ENCODE data around the gene AXL. TPM values are rescaled to one million over a fixed set of nuclear protein-coding genes. Genes with fewer than 3 reads are reported as not detected.

Gene AXL
- total and polyA plus RNA-seq, 2 of the 8 experiments (the other 6 are each of a cell fraction or from before 2014, with no cell fraction given) = 35.3 to 51.0 TPM

DNA sequence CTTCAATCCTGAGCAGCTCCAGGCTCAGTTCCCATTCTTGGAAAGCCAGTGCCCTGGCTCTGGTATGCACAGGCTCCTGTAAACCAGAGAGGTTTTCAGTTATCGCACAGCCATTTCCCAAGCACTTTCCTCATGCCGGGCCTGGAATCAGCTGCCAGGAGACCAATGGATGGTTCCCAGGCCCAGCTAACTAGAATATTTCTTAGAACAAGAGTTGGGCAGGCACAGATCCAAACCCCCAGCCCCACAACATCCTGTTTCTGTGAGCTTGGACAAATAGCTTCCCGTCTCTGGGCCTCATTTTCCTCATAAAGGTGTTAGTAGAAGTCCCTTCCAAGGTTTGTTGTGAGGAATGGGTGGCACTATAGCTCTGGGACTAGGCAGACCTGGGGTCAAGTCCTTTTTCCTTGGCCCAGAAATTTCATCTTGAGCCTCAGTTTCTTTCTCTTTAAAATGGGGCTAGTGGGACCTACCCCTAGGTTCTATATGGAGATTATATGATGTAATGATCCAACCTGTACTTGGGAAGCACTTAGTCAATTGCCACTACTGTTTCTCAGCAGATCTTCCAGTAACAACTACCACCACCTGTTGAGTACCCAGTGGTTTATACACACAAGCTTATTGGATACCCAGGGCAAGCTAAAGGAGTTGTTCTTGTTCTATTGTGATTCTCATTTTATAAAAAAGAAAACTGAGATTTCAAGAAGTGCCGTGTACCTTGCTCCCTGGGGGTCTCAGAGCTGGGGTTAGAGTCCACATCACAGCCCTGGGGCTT, 85.9 kb downstream of the AXL start:
- H3K79me1 ChIP-seq (ENCODE audit: low read depth, low read length) = no peaks in the 10 kb centered on the region; the same call in 1 of the 2 replicates
- FAIRE-seq (no peak), DNase-seq (ENCODE audit: low read depth in 1 of 2, low spot score in 2 of 2) (no peak)
- H2BK12ac ChIP-seq (ENCODE audit: low read depth, low read length) = no peak overlapping the region
- no peak overlapping the region for H3K56ac ChIP-seq (replicated peaks; ENCODE audit: insufficient read length, low read depth, low read length)
- CTCF ChIA-PET (ENCODE audit: partially characterized antibody) = interaction anchor here (0.7 to 7.3 kb wide), 5 partner anchors 9 to 124 kb away, joined by 3 to 63 read pairs (median 4); no protein-coding TSS in a partner anchor
- no peak overlapping the region for H4K5ac ChIP-seq (ENCODE audit: insufficient read length, low read depth, low read length)
- no peak overlapping the region for H3K23ac ChIP-seq (ENCODE audit: insufficient read length)
- peaks cover 2% of the 10 kb centered on the region for H3K23me2 ChIP-seq (ENCODE audit: low read depth, low read length)
- no peaks in the 10 kb centered on the region for H3K9me3 ChIP-seq (ENCODE audit: insufficient read depth in 2 of 2, low read depth in 1 of 2, low read length in 1 of 2)
- H3K4me2 ChIP-seq (ENCODE audit: insufficient read depth in 1 of 2, low read depth in 2 of 2, low read length in 2 of 2) = no peak overlapping the region
- H4K91ac ChIP-seq (replicated peaks; ENCODE audit: insufficient read length, low read length) = no peak overlapping the region
- H2BK20ac ChIP-seq (ENCODE audit: low read length) = no peak overlapping the region
- no peak overlapping the region for H3K4me3 ChIP-seq (ENCODE audit: extremely low read depth in 1 of 4, insufficient read depth in 2 of 4, low read depth in 3 of 4, low read length in 4 of 4)
- no peak overlapping the region for H2AK5ac ChIP-seq (ENCODE audit: low read depth, low read length)
- WGBS, 2 experiments (ENCODE audit: extremely low coverage in 1 of 2, insufficient coverage in 1 of 2, insufficient read length in 1 of 2, insufficient replicate concordance in 2 of 2, low coverage in 1 of 2, low lambda C conversion rate in 2 of 2, missing lambda C conversion rate in 1 of 2) = 95% methylated on average over 4 of the region's 4 CpGs; no CpG with 5 or more reads in 1 of the 2 experiments
- no peak overlapping the region for H3K14ac ChIP-seq (ENCODE audit: insufficient read length)
- H3K18ac ChIP-seq (ENCODE audit: extremely low read depth, low read length) = no peak overlapping the region
- no peak overlapping the region for H2BK15ac ChIP-seq (ENCODE audit: low read length)
- peaks cover 6 to 17% of the 10 kb centered on the region in 2 experiments for H4K20me1 ChIP-seq (replicated peaks in 1 of 2; ENCODE audit: control insufficient read depth in 1 of 2, insufficient read depth in 2 of 2, low read length in 2 of 2)
- no peaks in the 10 kb centered on the region for H3K79me2 ChIP-seq (ENCODE audit: control insufficient read depth in 1 of 2, insufficient read depth in 2 of 2, low read length in 2 of 2)
- no peak overlapping the region for H2AFZ ChIP-seq (ENCODE audit: low read length)
- H3K27me3 ChIP-seq (replicated peaks in 1 of 4; ENCODE audit: control insufficient read depth in 3 of 4, extremely low read depth in 1 of 4, insufficient read depth in 3 of 4, low read length in 3 of 4) = no peaks in the 10 kb centered on the region
- H2BK120ac ChIP-seq (replicated peaks; ENCODE audit: low read depth, low read length) = no peak overlapping the region
- no peak overlapping the region for H4K8ac ChIP-seq (ENCODE audit: extremely low read depth, insufficient read depth, low read length)
- POLR2A ChIA-PET (ENCODE audit: partially characterized antibody) = interaction anchor here (0.7 to 22.6 kb wide), 3 partner anchors 17 to 96 kb away, joined by 3 to 579 read pairs (median 137); partner anchors contain the start of gene HNRNPUL1
- peaks cover 53 to 75% (median 65%) of the 10 kb centered on the region in 4 experiments for H3K36me3 ChIP-seq (ENCODE audit: control insufficient read depth in 2 of 4, insufficient read depth in 4 of 4, low read length in 3 of 4)
- H2BK5ac ChIP-seq (ENCODE audit: low read depth, low read length) = no peak overlapping the region
- no peak overlapping the region for H3K27ac ChIP-seq (ENCODE audit: low read depth, low read length)
- H3K4me1 ChIP-seq (replicated peaks in 1 of 4; ENCODE audit: control insufficient read depth in 3 of 4, insufficient read depth in 4 of 4, low read length in 3 of 4) = peaks cover 0 to 10% (median under 1%) of the 10 kb centered on the region in 4 experiments; a peak in 3 of 7 replicates
- no peak overlapping the region for H3K4ac ChIP-seq (replicated peaks; ENCODE audit: insufficient read length, low read depth, low read length)
- H3K9ac ChIP-seq (replicated peaks in 1 of 4; ENCODE audit: extremely low read depth in 1 of 4, low read depth in 3 of 4, low read length in 3 of 4) = no peak overlapping the region
- no peak for TF ChIP-seq TAF1 (IDR thresholded peaks at IDR 0.05; ENCODE audit: low read depth, low read length)
- no peak for TF ChIP-seq CTBP2 (IDR thresholded peaks at IDR 0.05; ENCODE audit: borderline replicate concordance, insufficient read depth, insufficient read length, low read length)
- no peak for TF ChIP-seq CREB1 (IDR thresholded peaks at IDR 0.05)
- no peak for TF ChIP-seq HDAC6 (IDR thresholded peaks at IDR 0.05; ENCODE audit: low read depth, low read length)
- TF ChIP-seq POU5F1 (IDR thresholded peaks at IDR 0.05; ENCODE audit: low read depth, low read length) = no peak
- TF ChIP-seq SP1 (IDR thresholded peaks at IDR 0.05; ENCODE audit: low read depth, low read length) = no peak
- no peak for TF ChIP-seq BCL11A (IDR thresholded peaks at IDR 0.05; ENCODE audit: low read depth in 2 of 2, low read length in 2 of 2)
- TF ChIP-seq KDM4A (IDR thresholded peaks at IDR 0.05; ENCODE audit: low read depth, low read length, severe bottlenecking) = no peak
- TF ChIP-seq, protein P1, sequence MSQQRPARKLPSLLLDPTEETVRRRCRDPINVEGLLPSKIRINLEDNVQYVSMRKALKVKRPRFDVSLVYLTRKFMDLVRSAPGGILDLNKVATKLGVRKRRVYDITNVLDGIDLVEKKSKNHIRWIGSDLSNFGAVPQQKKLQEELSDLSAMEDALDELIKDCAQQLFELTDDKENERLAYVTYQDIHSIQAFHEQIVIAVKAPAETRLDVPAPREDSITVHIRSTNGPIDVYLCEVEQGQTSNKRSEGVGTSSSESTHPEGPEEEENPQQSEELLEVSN (IDR thresholded peaks at IDR 0.05) = no peak
- no peak for TF ChIP-seq BACH1 (IDR thresholded peaks at IDR 0.05; ENCODE audit: low read length)

Measured in H1 (cell line).